HG03097 (cell line): ENCODE data around the gene ZNF141.
"Not testable (repeated sequence)": the region's sequence is repeated elsewhere in the genome, so short reads cannot be mapped to it uniquely, and the experiment has no call there.

Source experiments
- ATAC-seq: cut with Tn5 transposase; IDR thresholded peaks from one replicate; pipeline ENCODE4 v1.9.1; 2021; ENCODE audit not compliant: unreplicated experiment, low FRiP score

The ZNF141 gene

DNA sequence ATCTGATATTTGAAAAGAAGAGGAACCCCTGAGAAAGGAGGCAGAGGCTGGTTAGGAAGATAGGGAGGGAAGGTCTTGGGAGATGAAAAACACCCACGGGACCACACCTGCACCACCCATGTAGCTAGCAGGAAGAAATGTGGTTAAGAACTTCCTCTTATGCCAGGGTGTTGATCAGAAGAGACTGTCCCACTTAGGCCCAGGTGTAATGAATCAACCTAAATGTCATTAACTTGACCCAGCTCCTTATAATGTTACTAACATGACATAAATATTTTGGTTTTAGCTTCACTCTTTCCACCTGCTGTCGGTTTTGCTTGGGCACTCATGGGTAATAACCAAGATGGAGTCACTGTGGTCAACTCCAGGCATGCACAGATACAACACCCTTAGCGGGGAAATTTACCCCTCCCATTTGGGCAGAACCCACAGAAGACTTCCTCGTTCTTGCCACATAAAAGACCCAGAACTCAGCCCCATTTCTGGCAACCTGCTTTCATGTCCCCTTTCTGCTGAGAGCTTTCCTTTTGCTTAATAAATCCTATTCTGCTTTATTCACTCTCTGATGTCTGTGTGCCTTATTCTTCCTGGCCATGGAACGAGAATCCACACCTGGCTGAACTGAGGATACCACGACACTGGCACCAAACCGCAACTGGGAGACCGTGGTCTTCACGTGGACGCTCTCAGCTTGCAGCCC is 46.8 kb downstream of the ZNF141 start:
- ATAC-seq: no peak

DNA sequence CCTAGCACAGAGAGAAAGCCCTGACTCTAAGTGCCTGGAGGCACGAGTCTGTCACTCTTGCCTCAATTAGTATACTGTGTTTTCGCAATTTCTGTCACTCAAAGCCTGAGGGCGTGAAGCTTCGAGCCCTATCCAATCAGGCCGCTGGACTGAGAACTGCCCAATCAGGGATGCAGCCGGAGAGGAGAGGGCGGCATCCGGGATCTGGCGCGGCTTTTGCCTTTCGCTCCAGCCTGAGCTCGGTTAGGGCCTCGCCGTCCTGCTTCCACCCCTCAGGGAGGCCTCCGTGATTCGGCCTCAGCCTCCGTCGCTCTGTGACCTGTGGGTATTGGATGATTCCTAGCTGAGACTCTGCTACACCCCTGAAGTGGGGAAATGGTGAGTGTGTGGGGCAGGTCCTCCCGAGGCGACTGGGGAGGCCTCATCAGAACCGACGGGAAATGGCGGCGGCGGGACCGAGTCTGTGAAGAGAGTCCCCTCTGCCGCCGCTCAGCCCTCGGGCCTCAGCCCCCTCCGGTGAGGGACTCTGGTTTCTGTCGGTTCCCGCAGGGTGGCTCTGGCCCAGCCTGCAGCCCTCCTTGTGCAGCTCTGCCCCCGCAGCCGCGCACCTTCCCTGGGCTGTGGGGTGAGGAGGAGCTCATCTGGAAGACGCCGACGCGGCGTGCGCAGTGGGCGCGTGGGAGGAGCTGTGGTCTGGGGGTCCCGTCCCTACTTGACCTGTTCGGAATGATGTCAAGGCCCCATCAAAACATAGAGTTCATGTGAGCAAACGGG is 48.5 kb downstream of the ZNF141 start:
- ATAC-seq: no peak

GRCh38 chr4:386708-387105 is 49.1 kb downstream of the ZNF141 start:
- ATAC-seq: no peak

DNA sequence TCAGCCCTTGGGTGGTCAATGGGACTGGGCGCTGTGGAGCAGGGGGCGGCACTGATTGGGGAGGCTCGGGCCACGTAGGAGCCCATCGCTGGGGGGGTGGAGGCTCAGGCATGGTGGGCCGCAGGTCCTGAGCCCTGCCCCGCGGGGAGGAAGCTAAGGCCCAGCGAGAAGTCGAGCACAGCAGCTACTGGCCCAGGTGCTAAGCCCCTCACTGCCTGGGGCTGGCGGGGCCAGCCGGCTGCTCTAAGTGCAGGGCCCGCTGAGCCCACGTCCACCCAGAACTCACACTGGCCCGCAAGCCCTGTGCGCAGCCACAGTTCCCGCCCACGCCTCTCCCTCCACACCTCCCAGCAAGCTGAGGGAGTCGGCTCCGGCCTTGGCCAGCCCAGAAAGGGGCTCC is 66.4 kb downstream of the ZNF141 start:
- no peak for ATAC-seq

- ATAC-seq: not testable (repeated sequence)
These were observed 70.7 kb downstream of the ZNF141 start for GRCh38 chr4:408321-408720.

GRCh38 chr4:422587-422986 is 85.0 kb downstream of the ZNF141 start:
- no peak for ATAC-seq
